ENCODE results near the gene SOCS3.
"Not testable (repeated sequence)": the region's sequence is repeated elsewhere in the genome, so short reads cannot be mapped to it uniquely, and the experiment has no call there.

The SOCS3 gene

DNA sequence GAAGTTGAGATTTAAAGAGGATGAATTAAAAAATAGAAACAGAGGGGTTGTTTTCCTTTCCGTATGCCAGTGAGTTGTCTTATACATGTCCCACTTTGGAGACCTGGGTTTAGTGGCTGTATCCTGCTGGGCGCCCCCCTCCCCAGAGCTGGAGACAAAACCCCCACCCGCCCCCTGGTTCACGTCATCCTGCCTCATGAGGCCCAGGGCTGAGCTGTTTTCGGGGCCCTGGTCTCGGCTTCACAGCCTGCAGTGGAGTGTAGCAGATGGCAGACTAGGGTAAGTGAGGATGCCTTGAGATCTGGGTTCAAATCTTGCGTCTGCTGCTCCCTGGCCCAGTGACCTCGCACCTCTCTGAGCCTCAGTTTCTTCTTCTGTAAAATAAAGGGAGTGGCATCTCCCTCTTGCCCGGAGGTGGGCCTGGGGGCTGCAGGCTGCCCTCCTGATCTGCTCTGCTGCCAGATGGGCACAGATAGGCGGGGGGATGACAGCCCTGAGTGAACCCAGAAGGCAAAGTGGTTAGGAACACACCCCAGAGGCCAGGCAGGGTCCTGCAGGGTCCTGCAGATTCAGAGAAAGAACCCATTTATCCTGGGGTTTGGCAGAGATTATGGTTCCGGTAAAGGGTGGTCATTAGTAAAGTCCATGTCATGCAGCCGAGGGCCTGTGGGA is 45.1 kb downstream of the SOCS3 start:
- no peak for DNase-seq (ENCODE audit: low read depth)
- H3K4me3 ChIP-seq (ENCODE audit: low read length): no peak overlapping the region
- TF ChIP-seq, protein P1, sequence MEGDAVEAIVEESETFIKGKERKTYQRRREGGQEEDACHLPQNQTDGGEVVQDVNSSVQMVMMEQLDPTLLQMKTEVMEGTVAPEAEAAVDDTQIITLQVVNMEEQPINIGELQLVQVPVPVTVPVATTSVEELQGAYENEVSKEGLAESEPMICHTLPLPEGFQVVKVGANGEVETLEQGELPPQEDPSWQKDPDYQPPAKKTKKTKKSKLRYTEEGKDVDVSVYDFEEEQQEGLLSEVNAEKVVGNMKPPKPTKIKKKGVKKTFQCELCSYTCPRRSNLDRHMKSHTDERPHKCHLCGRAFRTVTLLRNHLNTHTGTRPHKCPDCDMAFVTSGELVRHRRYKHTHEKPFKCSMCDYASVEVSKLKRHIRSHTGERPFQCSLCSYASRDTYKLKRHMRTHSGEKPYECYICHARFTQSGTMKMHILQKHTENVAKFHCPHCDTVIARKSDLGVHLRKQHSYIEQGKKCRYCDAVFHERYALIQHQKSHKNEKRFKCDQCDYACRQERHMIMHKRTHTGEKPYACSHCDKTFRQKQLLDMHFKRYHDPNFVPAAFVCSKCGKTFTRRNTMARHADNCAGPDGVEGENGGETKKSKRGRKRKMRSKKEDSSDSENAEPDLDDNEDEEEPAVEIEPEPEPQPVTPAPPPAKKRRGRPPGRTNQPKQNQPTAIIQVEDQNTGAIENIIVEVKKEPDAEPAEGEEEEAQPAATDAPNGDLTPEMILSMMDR (conservative IDR thresholded peaks at IDR 0.05; ENCODE audit: low read depth, low read length): no peak

DNA sequence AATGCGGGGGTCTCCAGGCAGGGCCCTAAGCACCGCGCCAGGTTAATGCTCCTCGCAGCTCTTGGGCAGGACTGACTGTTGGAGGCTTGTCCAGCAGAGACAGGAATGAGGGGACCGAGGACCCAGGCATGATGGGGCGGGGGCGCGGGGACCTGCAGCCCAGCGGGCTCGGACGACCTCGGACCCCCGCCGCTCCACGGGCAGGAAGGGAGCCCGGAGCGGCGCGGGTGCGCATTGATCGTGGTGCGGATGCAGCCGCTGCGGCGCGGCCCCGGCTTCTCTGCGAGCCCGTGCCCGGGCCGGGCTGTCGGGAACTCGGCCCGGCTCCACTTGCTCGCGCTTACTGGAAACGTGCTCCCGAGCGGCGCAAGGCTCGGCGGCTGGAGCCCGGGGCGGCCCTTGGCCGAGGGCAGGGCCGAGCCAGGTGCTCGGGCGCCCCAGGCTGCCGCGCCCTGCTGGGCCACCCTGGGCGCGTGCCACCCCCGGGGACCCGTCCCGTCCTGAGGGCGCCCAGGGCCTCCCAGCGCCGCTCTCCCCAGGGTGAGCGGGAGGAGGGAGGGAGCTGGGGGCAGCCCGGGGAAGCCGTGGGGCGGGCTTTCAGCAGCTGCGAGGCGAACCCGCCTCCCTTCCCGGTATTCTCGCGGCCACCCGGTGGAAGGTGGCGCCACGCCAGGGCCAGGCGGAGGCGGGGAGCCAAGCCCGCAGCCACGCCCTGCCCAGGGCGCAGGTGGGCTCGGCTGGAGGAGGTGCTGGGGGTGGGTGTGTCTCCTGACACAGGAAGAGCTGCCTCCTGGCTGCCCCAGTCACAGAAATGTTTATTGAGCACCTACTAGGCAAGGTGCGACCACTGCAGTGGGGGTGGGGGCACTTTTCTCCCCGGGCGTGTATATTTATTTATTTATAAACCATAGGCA is 45.9 kb downstream of the SOCS3 start:
- no peak for DNase-seq (ENCODE audit: low read depth)
- peak overlapping the region; percentile 29 for H3K4me3 ChIP-seq (ENCODE audit: low read length)
- TF ChIP-seq, protein P1 (conservative IDR thresholded peaks at IDR 0.05; ENCODE audit: low read depth, low read length): no peak

GRCh38 chr17:78309659-78310255 is 50.1 kb downstream of the SOCS3 start:
- not testable (repeated sequence) for DNase-seq (ENCODE audit: low read depth); H3K4me3 ChIP-seq (ENCODE audit: low read length)

DNA sequence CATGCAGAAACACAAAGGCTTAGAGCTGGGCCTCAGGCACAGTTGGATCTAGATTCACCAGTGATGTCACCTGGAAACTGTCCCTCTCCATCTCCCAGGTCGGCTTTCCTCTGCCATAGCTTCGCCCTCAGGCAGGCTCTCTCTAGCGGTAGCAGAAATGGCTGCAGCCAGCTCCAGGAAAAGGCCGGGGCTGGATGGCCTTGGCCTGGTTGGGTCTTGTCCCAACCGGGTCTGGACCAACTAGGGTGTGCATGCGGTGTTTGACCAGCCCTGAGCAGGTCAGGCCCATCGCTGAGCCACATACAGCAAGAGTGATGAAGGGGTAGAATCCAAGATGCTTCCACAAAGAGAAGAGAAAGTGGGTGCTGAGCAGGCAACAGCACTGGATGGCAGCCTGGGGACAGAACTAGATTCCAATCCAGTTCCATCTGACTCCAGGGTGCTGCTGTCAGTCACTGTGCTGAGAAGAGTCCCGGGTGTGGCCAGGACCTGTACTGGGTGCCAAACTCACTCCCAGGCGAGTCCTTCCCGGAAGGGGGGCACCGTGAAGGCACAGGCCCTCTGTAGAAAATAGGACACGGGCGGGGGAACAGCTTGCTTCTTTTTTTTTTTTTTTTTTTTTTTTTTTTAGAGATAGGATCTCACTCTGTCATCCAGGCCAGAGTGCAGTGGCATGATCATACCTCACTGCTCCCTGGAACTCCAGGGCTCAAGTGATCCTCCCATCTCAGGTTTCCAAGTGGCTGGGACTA is 51.8 kb downstream of the SOCS3 start:
- TF ChIP-seq, protein P1 (conservative IDR thresholded peaks at IDR 0.05; ENCODE audit: low read depth, low read length): no peak
- H3K4me3 ChIP-seq (ENCODE audit: low read length): no peak overlapping the region
- DNase-seq (ENCODE audit: low read depth): no peak

DNA sequence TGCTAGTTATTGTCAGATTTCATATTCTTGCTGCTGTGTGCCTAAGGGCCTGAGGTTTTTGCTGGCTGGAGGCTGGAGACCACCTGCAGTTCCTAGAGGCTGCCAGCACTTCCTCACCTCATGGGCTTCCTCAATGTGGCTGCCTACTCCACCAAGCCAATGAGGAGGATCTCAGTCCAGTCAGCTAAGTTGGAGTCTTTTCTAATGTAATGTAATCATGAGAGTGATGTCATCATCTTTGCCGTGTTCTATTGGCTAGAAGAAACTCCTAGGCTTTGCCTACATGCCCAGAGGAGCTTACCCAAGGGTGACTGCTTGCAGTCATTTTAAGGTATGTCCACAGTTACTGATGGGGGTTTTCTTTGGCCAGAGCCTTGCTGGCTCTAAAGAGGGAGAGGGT is 53.0 kb downstream of the SOCS3 start:
- H3K4me3 ChIP-seq (ENCODE audit: low read length): no peak overlapping the region
- DNase-seq (ENCODE audit: low read depth): no peak
- TF ChIP-seq, protein P1 (conservative IDR thresholded peaks at IDR 0.05; ENCODE audit: low read depth, low read length): no peak
